GM20431 (cell line): Measurements from ENCODE around the gene ONECUT1.
"Not testable (repeated sequence)": the region's sequence is repeated elsewhere in the genome, so short reads cannot be mapped to it uniquely, and the experiment has no call there.

ENCODE experiments used
- in situ Hi-C: fragments of 300-500 bp; cut with MseI, MboI; formaldehyde crosslinking; loops from one replicate; pipeline ENCODE4 v1.15.0; 2020; ENCODE audit warnings: low sequenced_read_pairs; ENCODE audit not compliant: unreplicated experiment

ONECUT1 gene

DNA sequence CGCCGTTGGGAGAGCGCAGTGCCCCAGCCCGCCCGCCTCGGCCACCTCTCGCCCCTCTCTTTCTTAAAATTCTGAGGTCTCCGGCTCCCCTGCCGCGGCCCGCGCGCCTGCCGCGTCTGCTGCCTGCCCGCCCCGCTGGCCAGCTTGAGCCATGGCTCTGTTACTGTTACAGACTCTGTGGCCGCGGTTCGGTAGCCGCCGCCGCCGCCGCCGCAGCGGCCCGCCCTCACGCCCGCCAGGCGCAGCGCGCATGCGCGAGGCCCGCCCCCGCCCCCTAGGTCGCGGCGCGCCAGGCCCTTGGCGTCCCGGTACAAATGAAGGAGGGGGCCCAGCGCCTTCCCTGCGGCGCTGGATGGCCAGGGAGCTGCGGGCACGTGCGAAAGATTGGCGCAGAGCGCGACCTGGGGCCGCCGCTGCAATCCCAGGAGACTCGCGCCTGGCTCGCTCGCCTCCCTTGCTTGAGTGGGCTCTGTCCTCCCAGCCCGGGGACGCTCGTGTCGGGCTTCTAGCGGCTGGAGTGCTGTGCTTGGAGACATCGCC is at the start of gene ONECUT1:
ONECUT1 (minus strand) TSS at position 168 of the 540 bp plus-strand sequence. CDS start 452 bp downstream, outside the sequence.
- in situ Hi-C loops = loop anchor here (25.0 kb wide), 1 partner anchor 397 kb away; no protein-coding TSS in a partner anchor

DNA sequence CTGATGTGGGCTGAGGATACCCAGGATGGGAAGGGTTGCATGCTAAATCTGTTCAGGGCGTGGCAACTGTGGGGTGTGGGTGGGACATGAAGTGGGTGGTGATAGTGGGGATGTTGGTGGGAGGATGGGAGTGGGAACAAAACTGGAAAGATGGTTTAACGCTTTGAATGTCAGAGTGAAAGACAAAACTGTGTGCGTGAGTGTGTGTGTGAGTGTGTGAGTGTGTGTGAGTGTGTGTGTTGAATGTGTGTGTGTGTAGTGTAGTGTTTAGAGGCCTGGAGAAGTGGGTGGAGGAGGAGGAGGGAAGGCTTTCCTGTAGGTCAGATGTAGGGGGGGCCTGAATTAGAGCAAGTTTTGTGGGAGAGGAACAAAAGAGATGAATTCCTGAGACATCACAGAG is 44.2 kb upstream of the ONECUT1 start:
- in situ Hi-C loops = no loop called here

DNA sequence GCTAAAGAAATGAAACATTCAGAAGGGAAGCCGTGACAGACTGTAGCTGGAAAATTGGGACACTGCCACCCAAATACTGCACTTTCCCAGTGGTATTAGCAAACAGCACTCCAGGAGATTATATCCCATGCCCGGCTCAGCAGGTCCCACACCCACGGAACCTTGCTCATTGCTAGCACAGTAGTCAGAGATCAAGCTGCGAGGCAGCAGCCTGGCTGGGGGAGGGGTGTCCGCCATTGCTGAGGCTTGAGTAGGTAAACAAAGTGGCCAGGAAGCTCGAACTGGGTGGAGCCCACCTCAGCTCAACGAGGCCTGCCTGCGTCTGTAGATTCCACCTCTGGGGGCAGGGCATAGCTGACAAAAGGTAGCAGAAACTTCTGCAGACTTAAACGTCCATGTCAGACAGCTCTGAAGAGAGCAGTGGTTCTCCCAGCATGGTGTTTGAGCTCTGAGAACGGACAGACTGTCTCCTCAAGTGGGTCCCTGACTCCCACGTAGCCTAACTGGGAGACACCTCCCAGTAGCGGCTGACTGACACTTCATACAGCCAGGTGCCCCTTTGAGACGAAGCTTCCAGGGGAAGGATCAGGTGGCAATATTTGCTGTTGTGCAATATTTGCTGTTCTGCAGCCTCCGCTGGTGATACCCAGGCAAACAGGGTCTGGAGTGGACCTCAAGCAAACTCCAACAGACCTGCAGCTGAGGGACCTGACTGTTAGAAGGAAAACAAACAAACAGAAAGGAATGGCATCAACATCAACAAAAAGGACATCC is 34.2 kb upstream of the ONECUT1 start:
- in situ Hi-C loops = not testable (repeated sequence)

DNA sequence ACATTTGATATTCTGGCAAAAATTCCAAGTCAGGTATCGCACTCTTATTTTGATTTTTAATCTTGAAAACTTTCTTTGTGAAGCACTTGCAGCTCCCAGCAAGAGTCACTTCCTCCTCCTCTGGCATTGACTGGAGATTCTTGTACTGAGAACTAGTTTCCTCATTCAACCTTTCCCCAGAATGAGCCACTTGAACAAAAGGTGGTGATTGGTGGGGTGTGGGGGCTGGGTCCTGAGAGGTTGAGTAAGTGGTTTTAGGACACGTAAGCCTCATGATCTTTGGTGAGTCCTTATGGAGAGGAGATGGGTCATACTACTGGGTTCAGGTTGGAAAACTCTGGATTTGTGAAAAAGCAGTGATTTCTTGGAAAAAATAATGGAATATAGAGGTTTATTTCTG is 32.3 kb upstream of the ONECUT1 start:
- in situ Hi-C loops = no loop called here

DNA sequence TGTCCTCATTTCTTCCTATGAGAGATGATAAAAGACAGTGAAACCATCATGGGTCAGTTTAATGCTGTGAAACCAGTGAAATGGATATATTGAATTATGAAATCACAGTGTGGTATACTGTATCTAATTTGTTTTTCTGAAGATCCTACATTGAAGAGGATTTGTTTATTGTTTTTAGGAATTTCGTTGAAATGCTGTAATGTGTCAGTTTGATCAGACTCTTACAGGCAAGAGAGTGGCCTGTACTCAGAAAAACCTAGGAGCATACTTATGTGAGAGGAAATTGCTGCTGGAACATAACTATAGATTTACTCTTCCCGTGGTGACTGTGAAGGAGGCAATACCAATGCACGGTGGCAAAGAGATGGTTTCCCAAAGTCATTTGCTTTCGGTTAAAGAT is 29.1 kb upstream of the ONECUT1 start:
- in situ Hi-C loops = no loop called here

DNA sequence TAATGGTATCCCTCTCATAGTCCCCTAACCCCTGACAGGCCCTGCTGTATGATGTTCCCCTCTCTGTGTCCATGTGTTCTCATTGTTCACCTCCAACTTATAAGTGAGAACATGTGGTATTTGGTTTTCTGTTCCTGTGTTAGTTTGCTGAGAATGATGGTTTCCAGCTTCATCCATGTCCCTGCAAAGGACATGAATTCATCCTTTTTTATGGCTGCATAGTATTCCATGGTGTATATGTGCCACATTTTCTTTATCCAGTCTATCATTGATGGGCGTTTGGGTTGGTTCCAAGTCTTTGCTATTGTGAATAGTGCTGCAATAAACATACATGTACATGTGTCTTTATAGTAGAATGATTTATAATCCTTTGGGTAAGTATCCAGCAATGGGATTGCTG is 25.8 kb upstream of the ONECUT1 start:
- in situ Hi-C loops = not testable (repeated sequence)

DNA sequence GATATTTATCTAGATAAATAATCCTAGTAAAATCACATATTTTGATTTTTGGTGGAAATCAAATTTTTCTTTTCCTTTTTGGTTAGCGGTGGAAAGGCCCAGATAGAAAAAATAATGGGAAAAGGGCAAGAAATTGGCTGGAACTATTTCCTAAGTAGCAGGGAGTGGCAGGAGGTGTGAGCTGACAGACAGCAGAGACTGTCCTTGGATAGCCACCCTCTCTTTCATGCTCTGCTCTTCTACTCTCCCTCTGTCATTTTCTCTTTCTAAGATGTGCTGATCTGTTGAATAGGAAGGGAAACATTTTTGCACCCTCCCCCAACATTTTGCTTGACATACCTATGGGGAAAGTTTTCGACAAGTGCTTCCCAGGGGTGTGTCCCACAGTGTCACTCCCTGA is 18.9 kb upstream of the ONECUT1 start:
- in situ Hi-C loops = no loop called here

DNA sequence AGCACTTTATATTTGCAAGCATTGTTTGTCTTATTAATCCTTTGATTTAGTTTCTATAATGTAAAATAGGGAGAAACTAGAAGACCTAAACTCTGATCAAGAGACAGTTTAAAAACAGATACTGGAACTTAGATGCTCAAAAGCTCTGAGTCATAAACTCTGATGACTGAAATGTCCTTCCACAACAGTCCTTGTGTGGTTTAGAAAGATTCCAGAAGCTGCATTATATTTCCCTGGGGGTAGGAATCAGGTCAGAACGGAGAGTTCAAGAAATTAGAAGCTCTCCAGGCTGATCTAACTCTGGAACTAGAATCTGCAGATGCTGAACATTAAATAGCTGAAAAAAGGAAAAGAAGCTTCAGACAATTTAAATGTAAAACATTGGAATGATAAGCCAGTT is 18.3 kb upstream of the ONECUT1 start:
- in situ Hi-C loops = no loop called here

DNA sequence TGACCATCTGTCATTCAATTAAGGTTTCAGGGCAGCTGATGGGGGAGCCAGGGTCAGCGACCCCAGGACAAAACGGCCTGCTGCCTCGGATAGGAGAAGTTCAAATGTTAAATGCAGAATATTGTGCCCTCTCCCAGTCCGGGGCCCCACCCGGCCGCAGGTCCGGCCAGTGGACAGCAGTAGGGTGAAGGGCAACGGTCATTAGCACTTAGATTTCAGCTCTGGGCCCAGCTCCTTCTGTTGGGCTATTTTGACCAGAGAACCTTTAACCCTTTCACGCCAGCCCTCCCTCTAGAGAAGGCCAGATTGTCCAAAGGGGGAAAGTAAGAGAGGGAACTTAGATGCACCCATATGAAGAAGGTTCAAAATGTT is 16.1 kb upstream of the ONECUT1 start:
- in situ Hi-C loops = no loop called here

DNA sequence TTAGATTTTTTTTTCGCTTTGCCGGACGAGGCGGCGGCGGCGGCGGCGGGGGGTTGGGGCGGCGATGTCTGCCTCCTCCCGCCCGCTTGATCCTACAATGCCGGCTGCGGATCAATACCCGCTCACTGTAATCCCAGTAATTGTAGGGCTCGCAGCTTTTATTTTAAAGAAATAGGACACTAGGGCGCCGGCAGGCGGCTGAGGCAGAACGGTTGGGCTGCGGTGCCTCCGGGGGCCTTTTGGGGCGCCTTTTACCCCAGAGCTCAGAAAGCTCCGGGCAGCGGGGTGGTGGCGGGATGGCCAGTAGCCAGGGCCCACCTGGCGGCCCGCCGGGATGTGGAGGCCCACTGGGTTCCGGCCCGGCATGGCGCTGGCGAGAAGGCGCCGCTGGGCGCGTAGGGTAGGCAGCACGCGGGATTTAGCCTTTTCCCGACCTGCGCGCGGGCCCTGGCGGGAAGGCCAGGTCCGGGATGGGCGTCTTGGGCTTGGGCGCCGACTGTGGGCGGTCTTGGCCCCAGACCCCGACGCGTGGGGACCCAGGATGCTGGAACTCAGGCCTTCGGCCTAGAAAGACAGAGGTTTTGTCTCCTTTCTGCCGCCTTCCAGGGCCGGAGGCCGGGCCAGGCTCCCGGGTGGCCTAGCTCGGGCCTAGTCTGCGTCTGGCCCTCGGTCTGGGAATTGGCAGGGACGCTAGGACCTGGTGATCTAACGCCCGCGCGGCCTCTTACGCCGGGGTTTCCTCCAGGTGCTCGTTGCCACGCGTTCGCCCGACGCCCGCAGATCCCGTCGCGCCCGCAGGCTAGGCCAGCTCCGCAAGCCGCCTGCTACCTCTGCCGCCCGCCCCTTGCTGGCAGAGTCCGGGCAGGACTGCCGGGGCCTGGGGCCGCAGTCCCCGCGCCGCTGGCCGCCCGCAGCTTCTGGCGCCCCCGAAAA is 15.5 kb upstream of the ONECUT1 start:
- in situ Hi-C loops = no loop called here

DNA sequence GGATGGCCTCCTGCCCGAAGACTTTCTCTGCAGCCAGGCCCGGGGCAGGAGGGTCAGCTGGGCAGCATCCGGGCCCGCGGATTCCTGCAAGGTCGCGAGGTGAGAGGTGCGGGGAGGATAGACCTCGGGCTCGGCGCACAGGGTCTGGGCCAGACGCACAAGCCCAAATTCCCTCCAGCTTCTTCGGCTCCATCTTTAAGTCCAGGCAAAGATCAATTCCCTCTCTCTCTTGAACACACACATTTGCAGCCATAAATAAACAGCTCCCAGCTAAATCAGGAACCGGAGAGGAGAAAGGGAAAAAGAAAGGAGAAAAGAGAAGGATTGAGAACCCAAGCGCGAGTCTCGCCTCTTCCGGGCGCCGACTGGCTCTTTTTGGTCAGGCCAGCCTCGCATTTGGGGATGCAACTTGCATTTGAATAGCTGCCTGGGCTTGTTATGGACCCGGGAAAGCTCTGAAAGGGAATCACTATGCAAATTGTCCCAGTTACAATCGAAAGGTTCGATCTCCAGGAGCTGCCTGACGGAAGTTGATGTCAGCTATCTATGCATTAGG is 14.5 kb upstream of the ONECUT1 start:
- in situ Hi-C loops = no loop called here

DNA sequence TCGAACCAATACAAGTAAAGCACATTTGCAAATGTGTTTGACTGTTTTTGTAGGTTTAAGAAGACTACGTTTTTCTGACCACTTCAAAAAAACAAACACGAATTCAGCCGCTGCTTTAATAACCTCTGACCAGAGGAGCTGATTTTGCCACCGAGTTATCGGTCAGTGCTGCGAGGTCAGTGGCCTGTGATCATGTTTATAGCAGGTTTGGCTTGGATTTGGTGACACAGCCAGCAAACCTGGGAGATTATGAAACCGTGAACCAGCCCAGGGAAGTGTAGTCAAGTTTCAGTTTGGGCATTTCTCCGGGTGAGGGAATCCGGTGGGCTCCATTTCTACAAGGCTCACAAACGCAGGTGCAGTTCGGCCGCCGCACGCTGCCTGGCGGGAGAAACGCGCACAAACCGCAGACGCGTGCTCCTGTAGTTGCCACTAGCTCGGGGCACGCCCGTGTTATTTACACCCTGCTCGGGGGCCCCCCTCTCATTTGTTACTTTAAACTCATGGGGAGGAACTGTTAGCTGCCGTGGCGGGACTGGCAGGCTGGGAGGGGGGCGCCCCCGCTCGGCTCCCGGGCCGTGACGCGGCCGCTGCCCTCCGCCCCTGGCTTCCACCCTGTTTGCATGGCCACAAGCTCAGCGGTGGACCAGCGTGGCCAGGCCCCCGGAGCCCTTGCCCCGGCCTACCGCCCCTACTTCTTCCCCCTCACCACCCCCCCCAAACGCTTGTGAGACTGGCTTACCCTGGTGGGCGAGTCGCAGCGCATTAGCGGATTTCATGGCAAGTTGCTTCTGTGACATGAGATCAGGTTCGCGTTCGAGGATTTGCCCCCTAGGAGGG is 13.6 kb upstream of the ONECUT1 start:
- in situ Hi-C loops = no loop called here

DNA sequence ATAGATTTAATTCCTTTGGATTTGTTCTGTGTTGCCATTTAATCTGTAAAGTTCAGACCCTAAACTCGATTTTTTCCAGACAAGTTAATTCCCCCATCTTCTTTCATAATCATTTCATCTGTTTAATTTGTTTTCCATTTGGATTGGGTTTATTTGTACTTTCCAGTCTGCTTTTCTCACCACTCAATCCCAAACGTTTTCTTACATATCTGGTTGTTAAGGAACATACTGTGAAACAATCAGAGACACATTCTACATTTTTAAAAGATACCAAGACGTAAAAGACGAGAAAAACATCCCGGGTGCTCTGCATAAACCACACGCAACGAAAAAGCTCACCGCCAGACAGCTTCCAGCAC is 13.0 kb upstream of the ONECUT1 start:
- in situ Hi-C loops = no loop called here

DNA sequence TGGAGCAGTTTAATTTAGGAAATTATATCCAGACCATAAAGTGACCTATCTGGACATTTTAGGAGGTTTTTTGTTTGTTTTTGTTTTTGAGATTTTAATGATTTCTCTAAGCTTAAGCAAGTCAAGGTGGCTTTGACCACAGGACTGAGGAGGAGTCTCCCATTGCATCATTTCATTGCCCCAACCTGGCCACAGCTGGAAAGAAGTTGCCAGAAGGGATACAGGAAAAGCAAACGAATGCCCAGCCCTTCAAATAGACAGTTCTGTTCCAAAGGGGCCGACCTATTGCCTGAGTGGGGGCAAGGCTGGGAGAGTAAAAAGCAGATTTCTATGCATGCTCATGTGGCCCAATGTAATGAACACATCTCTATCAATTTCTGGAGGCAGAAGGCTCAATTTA is 12.0 kb upstream of the ONECUT1 start:
- in situ Hi-C loops = no loop called here

DNA sequence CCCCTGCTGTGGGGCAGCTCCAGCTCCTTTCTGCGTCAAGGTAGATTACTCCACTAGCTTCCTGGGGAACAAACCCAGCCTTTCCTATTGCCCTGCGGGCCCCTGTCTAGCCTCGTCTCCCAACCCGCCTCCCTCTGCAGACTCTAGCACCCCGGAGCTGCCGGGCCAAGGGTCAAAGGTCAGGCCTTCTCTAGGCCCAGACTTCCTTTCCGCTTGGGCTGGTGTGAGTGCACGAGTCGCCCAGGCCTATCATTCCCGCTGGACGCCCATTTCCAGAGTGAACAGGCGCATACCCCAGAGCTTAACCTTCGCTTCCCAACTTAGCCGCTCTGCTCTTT is 11.6 kb upstream of the ONECUT1 start:
- in situ Hi-C loops = no loop called here

DNA sequence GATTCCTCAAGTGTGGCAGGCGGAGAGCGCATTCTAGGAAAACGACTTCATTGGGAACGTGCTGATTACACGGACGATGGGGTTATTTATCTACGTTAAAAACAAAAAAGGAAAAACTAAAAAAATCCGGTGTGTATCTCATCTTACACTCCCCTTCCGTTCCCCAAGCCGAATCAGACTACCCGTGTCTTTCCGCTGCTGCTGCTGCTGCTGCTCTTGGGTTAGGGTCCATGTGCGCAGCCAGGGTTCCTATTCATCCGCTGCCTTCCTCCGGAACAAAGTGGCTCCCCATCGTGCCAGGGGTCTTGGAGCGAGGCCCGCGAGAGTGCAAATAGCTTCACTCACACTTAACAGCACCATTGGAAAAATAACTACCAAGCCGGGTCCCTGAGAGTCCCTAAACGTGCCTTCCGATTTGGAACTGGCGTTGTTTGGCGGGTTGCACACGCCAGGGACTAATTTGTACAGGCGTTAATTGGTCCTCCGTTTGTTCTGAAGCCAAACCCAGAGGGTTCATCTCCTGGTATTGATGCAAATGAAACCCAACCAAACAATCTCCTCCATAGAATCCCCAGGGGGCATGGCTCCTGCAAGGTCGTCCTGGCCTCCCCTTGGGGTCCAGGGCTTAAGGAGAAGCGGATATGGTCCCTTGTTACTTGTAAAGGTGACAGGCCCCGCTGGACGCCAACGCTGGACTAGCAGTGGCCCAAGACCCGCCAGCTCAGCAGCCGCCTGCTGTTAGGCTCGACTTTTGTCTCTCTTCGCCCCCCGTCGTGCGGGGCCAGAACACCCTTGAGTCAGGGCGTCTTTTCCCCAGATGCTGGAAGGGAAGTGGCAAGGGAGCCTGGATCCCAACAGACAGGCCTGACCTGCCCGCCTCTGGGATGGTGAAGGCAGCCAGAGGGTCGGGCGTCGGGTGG is 11.0 kb upstream of the ONECUT1 start:
- in situ Hi-C loops = no loop called here

DNA sequence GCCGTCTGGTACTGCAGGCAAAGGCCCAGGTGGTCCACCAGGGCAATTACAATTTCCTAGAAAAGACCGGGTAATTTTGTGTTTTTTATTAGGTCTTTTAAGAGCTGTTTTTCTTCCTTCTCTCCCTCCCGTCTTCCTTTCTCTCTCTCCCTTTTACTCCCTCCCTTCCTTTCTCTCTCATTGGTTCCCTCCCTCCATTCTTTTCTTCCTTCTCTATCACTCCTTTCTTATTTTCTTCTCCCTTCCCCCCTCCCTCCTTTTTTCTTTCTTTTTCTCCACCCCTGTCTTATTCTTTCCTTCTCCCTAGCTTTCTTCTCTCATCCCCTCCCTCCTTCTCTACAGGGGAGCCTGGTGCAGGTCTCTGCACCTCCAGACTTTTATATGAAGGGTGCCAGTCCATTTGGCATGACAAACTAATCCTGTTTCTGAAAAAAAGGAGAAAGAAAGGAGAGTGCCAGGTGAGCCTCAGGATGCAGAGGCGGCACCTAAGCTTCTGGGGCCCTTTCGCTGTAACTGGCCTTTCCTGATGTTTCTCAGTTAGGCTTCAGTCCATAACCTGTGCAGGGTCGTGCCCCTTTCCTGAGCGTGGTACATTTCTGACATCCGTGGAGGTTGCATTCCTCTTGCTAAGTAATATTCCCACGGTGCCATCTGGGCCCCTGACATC is 9.1 kb upstream of the ONECUT1 start:
- in situ Hi-C loops = loop anchor here (25.0 kb wide), 1 partner anchor 388 kb away; no protein-coding TSS in a partner anchor

DNA sequence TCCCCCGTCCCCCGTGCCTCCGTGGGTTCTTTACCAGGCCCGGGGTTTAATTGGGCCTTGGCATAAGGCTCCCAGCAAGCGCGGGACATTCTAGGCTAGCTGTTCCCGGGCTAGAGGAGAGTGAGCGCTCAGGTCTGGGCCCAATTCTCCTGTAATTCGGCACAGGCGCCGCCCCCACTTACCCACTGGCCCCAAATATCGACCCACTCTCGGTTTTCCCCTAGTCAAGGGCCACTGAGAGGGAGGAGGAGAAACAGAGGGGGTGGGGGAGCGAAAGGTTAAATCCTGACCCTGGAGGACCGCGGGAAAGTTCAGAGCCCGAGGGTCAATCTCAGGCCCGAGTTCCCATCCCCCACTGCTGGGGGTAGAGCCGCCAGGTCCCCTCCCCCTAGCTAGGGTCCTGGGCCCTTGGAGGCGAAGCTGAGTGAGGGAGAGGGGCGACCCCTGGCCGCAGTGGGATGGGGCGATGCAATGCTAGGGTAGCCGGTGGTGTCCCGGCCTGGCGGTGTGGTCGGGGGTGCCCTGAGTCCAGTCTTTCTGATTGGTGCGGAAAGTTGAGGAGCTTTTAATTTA is 8.5 kb upstream of the ONECUT1 start:
- in situ Hi-C loops = loop anchor here (25.0 kb wide), 1 partner anchor 389 kb away; no protein-coding TSS in a partner anchor
